HG03571 (cell line): ENCODE data around the gene ITGB7.
A peak's percentile ranks its signal among the peaks of the same experiment; 100 is the strongest.

ENCODE experiments used
- ATAC-seq: cut with Tn5 transposase; IDR thresholded peaks from one replicate; pipeline ENCODE4 v1.9.1; 2021; ENCODE audit not compliant: unreplicated experiment

The ITGB7 gene

DNA sequence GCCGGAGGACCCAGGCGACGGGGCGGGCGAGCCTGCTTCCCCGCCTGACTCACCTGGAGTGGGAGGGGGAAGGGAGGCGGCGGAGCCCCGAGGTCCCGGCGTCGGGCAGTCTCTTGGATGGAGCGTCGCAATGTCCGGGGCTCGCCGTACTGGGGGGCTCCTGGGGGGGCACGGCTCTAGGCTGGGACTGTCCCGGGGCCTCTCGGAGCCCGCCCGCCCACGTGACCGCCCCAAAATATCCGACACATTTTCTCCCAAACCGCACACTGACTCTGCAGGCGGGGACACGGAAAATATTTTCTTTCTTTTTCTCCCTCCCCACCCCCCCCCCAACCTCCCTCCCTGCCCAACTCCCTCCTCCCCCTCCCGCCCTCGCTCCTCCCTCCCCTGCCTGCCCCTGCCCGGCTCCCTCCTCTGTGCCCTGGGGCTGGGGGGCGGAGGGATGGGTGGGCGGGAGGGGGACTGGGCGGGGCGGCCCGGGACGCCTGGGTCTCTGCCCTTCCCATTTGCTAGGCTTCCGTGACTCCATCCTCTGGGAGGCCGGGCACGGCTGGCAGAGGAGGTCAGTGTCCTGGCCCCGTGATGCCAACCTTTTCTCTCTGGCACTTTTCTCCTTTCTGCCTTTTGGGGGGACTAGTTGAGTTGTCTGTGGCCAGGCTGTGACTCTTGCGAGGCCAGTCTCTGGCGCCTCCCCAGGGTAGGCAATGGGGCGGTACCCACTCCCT, 25.0 kb upstream of the ITGB7 start, which contains the start of gene RARG:
Gene RARG (minus strand): TSS at position 289 of the 725 bp plus-strand sequence. CDS start 4,664 bp downstream, outside the sequence.
- ATAC-seq = no peak

DNA sequence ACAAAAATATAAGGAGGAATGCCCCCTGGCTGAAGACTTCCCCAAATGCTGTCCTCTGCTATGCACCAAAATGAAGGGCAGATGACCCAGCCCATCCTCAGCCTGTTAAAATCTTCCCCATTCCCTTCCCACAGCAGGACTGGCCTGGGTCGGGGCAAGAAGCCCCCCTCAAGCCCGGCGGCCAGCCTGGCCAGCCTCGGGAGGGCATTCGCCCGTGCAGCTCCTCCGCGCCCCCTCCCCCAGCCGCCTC, 24.5 kb upstream of the ITGB7 start:
- no peak for ATAC-seq

DNA sequence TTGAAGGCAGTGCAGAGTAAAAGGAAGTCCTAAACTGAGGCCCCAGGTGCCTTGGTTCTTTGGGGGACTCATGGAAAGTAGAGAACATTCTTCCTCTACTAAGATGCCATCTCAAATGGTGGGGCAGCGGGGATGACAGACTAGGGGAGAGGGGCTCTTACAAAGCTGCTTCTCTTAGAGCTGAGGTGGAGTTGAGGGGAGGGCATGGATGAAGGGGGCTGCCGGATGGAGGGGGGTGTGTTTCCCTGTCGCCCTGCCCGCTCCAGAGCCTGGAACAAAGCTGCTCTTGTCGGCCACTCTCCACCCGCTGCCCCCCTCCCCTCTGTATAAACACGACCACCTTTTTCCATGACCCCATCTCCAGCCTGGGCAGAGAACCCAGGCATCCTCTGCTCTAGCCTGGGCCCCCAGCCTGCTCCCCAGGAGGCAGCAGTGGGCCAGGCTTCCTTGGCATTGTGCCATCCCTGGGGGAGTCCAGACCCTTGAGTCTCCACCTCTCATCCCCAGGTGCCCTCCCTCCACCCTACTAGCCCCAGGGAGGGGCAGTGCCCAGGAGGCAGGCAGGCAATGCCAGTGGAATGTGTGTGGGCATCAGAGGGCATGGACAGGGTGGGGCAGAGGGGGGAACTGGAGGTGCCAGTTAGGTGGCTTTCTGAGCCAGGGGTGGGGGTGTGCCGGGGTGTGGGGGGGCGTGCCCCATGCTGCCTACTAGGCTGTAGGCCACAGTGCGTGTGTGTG, 23.2 kb upstream of the ITGB7 start:
- no peak for ATAC-seq

DNA sequence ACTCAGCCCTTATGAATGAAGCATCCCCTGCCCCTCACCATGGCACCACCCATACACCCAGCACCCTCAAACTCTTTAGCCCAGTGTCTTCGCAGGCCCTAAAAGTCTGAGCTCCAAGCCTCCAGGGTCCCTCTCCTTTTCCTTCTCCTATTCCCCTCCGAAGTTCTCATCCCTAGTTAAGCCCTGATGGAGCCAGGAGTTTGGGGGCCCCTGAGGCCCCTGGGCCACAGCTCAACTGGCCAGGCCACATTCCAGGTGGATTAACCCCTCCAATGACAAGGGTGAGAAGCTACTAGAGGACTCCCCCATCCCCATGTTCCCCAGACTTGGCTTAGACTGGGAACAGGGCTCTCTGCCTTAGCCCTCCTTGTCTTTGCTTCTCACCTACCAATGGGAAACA, 22.4 kb upstream of the ITGB7 start:
- no peak for ATAC-seq

DNA sequence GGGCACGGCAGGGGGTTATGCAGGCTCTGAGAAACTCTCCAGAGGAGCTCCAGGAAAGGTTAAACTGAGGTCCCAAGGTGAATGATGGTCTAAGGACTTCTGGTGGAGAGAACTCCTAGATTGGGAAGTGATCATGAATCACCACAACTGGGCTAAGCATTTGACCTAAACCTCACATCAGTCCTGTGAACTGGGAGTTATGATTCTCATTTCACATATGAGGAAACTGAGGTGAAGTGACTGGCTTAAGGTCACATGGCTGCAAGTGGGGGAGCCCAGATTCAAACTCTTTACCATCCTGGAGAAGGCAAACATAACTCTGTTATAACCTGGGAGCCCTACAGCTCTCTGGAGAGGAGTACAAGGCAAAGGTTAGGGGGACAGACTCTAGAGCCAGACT, 20.8 kb upstream of the ITGB7 start:
- no peak for ATAC-seq

DNA sequence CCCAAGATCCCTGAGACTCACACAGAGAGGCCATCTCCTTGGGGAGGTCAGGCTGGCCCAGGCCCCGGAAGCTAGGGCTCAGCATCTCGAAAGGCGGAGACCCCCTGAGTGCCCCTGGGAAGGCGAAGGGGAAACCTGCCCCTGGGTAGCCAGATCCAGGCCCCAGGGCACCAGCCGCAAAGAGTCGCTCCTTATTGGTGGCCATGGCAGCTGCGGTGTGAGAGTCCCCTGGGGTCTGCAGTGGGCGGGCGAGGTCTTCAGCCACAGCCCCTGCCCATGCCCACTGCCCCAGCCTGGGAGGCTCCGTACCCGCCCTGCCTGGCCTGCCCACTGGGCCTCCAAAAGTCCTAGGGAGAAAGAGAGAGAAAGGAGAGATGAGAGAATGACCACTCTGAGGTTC, 20.3 kb upstream of the ITGB7 start:
- ATAC-seq = no peak

DNA sequence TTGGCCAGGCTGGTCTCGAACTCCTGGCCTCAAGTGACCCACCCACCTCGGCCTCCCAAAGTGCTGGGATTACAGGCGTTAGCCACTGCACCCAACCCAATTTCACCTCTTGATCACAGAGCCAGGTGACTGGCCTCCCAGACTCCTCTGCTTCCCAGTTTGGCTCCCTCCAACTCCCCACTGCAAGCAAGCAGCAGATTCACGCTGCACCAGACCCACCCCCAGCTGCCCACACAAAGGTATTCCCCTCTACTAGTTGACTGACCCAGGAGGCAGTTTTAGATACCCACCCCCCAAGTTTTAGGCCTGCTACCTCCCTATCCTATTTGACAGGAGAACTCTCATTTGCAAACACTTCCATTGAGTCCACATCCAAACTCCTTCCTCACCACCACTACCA, 19.8 kb upstream of the ITGB7 start:
- no peak for ATAC-seq

DNA sequence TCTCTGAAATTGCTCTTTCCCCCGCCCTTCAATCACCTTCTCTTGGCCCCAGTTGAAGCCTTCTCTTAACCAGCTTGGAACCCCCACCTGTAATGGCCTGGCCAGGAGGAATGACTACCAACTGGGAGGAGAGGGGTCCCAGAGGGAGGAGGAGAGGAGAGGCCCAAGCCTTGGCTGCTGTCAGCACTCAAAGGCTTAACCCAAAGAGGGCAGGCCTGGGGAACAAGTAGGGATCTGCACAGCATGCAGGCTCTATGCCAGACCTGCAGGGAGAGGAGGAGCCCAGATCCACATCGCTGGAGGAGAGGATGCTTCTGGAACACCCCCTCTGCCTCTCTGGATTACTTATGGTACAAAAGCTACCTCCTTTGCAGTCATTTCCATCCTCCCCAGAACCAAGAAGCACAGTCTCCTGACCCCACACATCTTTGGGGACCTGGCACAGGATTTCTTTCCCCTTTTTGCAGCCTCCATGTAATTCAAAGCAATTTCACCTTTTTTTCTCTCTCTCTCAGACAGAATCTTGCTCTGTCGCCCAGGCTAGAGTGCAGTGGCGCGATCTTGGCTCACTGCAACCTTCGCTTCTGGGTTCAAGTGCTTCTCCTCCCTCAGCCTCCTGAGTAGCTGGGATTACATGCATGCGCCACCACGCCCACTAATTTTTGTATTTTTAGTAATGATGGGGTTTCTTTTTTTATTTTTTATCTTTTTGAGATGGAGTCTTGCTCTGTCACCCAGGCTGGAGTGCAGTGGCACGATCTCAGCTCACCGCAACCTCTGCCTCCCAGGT, 18.8 kb upstream of the ITGB7 start:
- no peak for ATAC-seq

DNA sequence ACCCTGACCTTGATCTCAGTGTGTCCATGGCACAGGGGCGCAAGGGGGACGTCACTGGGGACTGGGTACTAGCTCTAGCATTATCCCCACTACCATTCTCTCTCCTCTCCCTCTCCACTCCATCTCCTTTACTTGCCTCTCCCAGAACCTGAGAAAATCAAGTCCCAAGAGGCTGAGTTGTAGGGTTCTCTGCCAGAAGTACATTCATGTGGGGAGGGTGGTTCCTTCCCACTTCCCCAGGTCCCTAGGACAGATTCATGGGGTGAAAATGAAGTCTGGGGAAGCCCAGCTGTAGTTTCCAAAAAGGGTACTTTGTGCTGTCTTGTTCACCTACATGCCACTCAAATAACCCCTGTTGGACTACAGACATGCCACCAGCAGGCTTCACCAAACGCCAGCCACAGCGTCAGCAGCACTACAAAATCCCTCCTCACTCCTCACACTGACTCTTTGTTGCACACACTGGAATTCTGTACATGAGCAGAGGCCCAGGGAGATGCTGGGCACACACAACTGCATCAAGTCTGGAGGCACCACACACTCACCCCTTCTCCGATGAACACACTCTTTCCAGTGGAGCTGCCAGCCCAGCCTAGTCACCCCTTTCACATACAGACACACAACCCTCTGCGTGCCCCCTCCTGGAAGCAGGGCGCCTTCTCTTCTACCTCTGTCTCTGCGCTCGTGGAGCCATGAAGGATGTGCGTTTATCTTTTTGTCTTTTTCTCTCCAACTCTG, 18.0 kb upstream of the ITGB7 start:
- ATAC-seq = no peak

DNA sequence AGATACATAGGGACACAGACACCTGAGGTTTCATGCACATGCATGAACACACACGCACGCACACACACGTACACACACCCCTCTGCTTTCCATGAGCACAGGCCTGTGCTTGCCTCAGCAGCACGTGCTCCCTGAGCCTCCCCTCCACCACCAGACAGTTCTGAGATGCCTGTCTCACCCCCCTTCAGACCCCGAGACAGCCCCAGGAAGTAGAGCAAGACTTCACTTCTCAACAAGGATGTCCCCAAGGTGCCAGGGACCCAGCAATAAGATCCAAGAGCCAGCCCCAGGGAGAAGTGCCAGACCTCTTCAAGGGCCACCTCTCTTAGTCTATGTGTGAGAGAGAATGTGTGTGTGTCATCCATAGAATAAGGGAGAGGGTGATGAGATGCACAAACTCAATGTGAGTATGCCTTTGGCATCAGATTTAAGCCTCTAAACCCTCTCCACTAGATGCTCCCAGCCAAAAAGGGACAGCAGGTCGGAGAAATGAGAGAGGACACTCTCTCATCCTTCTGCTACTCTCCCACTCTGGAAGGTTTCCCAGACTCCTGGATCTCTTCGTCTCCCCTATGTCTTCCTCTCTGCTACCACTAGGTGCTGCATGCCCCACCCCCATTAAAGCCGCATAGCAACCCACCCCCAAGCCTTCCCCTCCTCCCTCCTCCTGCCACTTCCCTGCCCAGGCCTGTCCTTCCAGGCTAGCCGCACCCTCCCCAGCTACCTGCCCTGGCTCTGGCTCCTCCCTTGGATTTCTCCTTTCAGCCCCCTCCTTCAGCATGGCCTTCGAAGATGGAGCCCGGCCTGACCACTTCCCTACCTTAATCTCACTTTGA, 17.2 kb upstream of the ITGB7 start:
- no peak for ATAC-seq

DNA sequence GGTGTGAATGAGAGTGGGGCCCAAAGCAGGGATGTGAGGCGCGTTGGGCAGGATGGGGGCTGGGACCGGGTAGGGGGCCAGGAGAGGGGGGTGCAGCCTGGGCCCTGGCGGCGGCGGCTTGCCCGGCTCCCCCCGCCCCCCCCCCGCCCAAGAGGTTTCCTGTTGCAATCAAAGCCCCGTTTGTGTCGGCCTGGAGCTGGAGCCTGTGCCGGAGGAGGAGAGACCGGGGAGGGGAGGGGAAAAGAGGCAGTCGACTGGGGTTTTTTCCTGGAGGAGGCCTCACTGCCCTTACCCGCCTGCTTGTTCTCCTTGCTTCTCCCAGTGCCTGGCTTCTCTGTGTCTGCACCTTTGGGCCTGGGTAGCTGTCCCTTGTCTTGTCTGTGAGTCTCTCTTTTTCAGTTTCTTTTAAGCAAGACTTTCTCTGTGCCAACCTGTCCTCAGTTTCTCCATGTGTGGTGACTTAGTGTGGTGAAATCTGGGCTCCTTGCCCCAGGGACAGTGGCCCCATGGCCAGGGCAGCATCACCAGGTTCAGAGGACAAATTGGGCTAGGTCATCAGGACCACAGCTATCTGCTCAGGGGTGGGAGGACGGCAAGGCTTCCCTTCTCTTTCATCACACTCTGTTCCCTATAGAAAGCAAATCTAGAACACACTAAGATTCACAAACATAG, 16.5 kb upstream of the ITGB7 start:
- no peak for ATAC-seq

DNA sequence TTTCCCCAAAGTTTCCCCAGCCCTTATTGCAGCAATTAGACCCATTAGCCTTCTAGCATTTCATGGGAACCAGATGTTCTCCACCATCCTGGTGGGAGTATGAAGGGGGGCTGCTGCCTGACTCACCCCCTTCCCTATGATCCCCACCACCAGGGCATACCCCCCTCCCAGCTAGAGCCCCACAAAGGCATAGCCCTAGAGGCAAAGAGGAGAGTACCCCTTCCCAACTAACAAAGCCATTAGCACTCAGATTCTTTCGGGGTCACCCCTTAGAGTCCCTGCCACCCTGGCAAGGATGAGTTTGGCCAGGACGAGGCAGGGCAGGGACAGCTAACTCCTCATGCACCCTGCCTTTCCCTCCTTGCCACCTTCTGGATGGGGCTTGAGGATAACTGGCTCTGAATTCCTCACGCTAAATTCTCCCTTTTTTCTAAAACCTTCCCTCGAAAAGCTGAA, 15.8 kb upstream of the ITGB7 start:
- no peak for ATAC-seq

DNA sequence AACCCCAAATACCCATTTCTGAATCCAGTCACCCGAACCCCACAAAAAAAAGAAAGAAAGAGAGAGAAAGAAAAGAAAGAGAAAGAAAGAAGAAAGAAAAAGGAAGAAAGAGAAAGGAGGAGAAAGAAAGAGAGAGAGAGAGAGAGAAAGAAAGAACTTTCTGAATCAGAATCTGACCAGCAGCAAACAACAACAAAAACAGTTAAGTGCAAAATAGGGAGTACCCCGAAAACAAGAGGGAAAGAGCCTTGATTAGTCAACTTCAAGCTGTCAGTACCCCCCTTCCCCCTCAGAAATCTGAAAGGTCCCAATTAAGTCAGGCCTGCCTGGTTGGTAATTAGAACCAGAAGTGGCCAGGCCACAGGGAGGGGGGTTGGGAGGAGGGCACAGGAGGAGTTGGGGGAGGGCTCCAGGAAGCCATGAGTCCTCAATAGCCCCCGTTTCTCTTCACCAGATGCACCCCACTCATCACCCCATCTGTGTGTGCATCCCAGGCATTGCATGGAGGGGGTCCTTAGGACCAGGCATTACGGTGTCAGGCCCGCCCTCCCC, 15.2 kb upstream of the ITGB7 start:
- ATAC-seq = no peak

DNA sequence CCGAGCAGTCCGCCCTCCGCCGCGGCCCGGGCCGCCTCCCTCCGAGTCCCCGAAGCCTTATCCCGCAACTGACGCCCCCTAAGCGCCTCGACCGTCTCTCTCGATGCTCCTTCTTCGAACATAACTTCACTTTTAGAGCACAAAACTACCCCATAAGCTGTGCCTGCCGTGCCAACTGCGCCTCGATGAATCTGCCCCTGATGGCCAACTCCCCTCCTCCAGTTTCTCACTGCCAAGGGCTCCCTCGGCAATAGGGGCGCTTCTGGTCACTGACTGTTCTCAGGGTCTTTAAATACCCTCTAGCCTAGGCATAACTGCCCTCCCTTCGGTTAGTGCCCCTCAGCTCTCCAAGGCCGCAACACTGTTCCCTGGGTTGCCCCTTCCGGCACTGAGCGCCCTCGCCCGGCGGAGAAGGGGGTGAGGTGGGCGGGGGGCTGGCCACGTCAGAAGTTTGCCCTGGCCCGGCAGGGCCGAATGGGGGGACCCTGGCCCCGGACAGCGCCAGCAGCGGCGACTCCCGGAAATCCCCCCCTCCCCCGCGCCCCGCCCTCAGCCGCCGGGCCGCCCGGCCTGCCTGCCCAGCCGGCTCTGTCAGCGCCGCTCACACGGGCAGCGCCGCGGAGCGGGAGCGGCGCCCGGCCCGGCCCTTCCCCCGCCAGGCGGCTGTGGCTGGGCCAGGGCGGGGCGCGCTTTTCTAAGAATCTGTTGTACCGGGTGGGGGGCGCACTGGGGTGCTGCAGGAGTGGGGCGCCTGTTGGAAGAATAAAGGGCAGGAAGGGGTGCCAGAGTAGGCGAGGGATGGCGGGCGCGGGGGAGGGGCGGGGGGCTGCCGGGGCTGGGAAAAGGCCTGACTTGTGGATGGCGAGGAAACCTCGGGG, 14.4 kb upstream of the ITGB7 start:
- ATAC-seq = peak; percentile 30

DNA sequence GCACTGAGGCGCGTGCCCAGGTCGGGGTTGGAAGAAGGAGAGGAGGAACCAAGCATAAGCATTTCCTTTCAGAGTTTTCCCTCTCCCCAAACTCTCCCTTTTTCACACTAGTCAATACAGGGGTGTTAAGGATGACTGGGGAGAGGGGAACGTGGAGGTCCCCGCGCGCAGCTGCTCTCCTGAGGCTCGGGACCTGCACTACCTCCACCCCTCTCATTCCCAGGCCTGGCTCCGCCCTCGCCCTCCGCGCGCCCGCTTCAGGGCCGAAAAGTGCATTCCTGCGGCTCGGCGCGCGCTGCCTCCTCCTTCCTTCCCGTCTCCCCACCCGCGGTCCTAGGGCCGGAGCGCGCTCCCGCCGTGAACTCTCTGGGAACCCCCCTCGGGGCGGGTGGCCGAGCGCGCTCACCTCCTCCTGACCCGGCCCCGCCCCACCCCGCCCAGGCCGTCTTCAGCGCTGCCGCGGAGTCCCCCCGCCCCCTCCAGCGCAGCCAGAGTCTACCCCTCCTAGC, 13.7 kb upstream of the ITGB7 start:
- ATAC-seq = peak; percentile 56

DNA sequence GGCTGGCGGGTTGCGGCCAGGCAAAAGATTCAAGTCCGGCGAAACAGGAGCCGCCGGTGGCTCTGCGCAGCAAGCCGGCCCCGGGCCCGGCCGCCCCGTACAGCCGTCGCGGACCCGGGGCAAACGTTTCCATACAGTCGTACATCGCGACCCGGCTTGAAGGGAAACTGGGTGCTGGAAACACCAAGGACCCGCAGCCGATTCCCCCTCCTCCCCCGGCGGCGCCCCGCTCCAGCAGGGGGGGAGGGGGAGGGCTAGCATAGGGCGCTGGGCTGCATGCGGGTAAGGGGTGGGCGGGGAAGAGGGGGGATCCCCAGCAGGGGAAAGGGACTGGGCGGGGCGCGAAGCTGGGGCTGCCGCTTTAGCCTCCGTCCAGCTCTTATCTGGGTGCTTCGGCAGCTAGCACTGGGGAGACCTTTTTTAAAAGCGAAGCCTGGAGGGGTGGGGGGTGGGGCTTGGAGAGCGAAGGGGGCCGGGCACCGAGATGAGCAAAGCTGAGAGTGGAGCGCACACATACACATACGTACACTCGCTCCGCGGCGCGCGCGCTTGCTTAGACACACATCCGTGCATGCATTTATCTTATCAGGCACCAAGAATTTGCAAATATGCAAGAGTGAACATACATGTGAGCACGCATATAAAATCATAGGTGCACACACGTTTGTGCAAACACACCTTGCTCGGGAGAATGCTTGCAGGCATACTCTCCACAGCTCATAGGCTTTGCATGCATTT, 13.1 kb upstream of the ITGB7 start:
- ATAC-seq = no peak

DNA sequence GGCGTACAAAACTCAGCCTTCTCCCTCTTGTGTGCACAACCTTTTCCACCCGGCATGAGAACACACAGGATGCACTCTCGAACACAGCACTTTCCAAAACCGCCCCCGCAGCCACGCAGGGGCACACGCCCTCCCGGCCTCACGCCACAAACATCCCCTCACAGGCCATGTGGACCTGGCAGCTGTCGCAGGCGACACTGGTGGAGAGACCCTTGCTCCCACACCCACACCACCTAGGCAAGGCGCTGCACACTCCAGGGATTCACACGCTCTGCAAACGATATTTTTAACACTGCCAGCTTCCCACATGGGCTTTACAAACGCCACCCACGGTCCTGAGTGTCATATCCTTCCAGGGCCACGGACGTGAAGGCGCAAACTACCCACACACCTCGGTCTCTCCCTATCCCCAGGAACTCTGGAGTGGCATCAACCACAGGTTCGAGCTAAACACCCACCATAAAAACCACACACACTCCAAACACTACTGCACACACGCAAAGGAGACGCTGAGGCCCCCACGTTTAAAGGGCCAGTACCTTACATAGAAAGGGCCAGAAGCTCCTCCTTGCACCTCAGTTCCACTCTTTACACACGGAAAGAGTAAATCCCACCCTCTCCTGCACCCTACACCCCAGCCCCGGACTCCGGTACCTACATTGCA, 12.4 kb upstream of the ITGB7 start:
- ATAC-seq = no peak
